Measurements from ENCODE around the gene B3GNT3. TPM values are rescaled to one million over a fixed set of nuclear protein-coding genes. Genes with fewer than 3 reads are reported as not detected.

Gene B3GNT3
- total RNA-seq, 1 experiment from 2014 or later, result 22.2 TPM

DNA sequence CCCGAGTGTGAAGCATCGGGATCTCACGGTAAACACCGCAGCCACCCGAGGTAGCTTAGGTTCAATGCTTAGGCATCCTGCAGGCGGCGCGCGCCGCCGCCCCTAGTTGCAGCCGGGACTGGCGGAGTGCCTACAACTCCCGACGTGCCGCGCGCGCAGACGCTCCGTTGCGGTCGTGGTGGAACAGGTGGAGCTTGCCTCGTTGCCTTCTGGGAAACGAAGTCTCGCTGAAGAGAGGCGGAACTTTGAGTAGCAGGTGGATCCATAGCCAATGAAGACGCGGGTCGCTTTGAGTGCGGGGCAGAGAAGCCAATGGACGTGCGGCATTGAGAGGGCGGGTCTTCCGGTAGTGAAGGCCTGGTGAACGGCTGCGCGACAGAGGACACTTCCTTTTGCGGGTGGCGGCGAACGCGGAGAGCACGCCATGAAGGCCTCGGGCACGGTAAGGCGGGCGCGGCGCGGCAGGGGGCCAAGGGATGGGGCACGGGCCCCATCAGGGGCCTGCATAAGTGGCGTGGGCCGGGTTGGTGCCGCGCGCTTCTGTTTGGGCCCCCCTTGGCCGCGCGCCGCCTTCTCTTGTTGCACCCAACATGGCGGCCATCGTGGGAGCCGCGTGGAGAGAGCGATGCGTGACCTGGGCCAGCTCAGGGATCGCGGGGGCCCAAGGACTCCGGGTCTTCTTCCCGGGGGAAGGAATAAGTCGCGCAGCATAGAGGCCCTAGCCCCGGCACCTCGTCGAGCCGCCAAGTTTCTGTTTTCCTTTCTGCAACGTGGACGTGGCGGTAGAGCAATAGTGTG lies 64.8 kb downstream of the B3GNT3 start, which contains the start of gene RPL18A:
Gene RPL18A (plus strand): TSS at position 378 of the 798 bp plus-strand sequence. CDS start 47 bp downstream, at position 425.
- DNase-seq (ENCODE audit: low read depth, low spot score) (peak; percentile 100), ATAC-seq (peak; percentile 87)
- Histone ChIP-seq H4K20me1 (ENCODE audit: insufficient read depth) (peaks cover 17% of the 10 kb centered on the region; the same call in 1 of the 2 replicates), H3K27me3 (ENCODE audit: insufficient read depth, low read length) (no peaks in the 10 kb centered on the region), H3K79me2 (ENCODE audit: insufficient read depth, low read length) (peaks cover 41% of the 10 kb centered on the region), H2AFZ (ENCODE audit: low read depth, low read length, poor library complexity, severe bottlenecking) (no peak within 1 kb of the TSS), H3K4me1 (ENCODE audit: control insufficient read depth in 1 of 2, insufficient read depth in 2 of 2, low read length in 2 of 2) (peaks cover 30 to 54% of the 10 kb centered on the region in 2 experiments), H3K27ac (ENCODE audit: low read depth, low read length) (peak within 1 kb of the TSS; percentile 84), H3K9ac (ENCODE audit: low read length) (peak within 1 kb of the TSS; percentile 100), H3K9me2 (ENCODE audit: insufficient read depth) (no peaks in the 10 kb centered on the region), H3K4me3 (replicated peaks in 1 of 2; ENCODE audit: low read depth in 1 of 2, low read length in 2 of 2) (peak within 1 kb of the TSS; percentile 82 to 93), H3K4me2 (ENCODE audit: low read length) (peak within 1 kb of the TSS; percentile 92), H3K9me3 (ENCODE audit: control insufficient read depth in 1 of 2, insufficient read depth in 1 of 2, low read depth in 1 of 2, low read length in 2 of 2) (no peaks in the 10 kb centered on the region), H3K36me3 (ENCODE audit: control insufficient read depth in 1 of 2, insufficient read depth in 2 of 2, low read length in 2 of 2) (peaks cover 20 to 46% of the 10 kb centered on the region in 2 experiments)
- no TSS peak for BruUV-seq (replicated peaks)
- intact Hi-C loops (cut with micrococcal nuclease), result loop anchor here (1.0 to 5.0 kb wide), 4 partner anchors 73 to 462 kb away; no protein-coding TSS in a partner anchor
- TF ChIP-seq POLR2A (IDR thresholded peaks at IDR 0.05; ENCODE audit: borderline replicate concordance, extremely low read depth, insufficient read depth, insufficient read length) (peak; percentile 43), RAD21 (IDR thresholded peaks at IDR 0.05; ENCODE audit: low read depth) (peak; percentile 91), POLR2AphosphoS5 (IDR thresholded peaks at IDR 0.05; ENCODE audit: low read depth, low read length) (peak; percentile 94), ZFX (IDR thresholded peaks at IDR 0.05) (peak; percentile 80; the same call in 1 of the 2 replicates), SP1 (IDR thresholded peaks at IDR 0.05; ENCODE audit: low read depth) (peak; percentile 99), SRF (IDR thresholded peaks at IDR 0.05; ENCODE audit: low read depth) (no peak; the same call in 1 of the 2 replicates), YY1 (IDR thresholded peaks at IDR 0.05; ENCODE audit: extremely low read depth, insufficient replicate concordance, low read depth, low read length) (peak; percentile 85), EZH2phosphoT487 (IDR thresholded peaks at IDR 0.05; ENCODE audit: borderline replicate concordance) (no peak), EZH2 (IDR thresholded peaks at IDR 0.05) (no peak)
- TF ChIP-seq, protein P1, sequence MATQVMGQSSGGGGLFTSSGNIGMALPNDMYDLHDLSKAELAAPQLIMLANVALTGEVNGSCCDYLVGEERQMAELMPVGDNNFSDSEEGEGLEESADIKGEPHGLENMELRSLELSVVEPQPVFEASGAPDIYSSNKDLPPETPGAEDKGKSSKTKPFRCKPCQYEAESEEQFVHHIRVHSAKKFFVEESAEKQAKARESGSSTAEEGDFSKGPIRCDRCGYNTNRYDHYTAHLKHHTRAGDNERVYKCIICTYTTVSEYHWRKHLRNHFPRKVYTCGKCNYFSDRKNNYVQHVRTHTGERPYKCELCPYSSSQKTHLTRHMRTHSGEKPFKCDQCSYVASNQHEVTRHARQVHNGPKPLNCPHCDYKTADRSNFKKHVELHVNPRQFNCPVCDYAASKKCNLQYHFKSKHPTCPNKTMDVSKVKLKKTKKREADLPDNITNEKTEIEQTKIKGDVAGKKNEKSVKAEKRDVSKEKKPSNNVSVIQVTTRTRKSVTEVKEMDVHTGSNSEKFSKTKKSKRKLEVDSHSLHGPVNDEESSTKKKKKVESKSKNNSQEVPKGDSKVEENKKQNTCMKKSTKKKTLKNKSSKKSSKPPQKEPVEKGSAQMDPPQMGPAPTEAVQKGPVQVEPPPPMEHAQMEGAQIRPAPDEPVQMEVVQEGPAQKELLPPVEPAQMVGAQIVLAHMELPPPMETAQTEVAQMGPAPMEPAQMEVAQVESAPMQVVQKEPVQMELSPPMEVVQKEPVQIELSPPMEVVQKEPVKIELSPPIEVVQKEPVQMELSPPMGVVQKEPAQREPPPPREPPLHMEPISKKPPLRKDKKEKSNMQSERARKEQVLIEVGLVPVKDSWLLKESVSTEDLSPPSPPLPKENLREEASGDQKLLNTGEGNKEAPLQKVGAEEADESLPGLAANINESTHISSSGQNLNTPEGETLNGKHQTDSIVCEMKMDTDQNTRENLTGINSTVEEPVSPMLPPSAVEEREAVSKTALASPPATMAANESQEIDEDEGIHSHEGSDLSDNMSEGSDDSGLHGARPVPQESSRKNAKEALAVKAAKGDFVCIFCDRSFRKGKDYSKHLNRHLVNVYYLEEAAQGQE (IDR thresholded peaks at IDR 0.05; ENCODE audit: low read depth), result no peak
- TF ChIP-seq, protein P2, sequence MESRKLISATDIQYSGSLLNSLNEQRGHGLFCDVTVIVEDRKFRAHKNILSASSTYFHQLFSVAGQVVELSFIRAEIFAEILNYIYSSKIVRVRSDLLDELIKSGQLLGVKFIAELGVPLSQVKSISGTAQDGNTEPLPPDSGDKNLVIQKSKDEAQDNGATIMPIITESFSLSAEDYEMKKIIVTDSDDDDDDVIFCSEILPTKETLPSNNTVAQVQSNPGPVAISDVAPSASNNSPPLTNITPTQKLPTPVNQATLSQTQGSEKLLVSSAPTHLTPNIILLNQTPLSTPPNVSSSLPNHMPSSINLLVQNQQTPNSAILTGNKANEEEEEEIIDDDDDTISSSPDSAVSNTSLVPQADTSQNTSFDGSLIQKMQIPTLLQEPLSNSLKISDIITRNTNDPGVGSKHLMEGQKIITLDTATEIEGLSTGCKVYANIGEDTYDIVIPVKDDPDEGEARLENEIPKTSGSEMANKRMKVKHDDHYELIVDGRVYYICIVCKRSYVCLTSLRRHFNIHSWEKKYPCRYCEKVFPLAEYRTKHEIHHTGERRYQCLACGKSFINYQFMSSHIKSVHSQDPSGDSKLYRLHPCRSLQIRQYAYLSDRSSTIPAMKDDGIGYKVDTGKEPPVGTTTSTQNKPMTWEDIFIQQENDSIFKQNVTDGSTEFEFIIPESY (IDR thresholded peaks at IDR 0.05; ENCODE audit: extremely low read depth, insufficient replicate concordance, low read length), result peak; percentile 27
- TF ChIP-seq, protein P3, sequence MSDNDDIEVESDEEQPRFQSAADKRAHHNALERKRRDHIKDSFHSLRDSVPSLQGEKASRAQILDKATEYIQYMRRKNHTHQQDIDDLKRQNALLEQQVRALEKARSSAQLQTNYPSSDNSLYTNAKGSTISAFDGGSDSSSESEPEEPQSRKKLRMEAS (IDR thresholded peaks at IDR 0.05), result peak; percentile 89
- TF ChIP-seq, protein P4, sequence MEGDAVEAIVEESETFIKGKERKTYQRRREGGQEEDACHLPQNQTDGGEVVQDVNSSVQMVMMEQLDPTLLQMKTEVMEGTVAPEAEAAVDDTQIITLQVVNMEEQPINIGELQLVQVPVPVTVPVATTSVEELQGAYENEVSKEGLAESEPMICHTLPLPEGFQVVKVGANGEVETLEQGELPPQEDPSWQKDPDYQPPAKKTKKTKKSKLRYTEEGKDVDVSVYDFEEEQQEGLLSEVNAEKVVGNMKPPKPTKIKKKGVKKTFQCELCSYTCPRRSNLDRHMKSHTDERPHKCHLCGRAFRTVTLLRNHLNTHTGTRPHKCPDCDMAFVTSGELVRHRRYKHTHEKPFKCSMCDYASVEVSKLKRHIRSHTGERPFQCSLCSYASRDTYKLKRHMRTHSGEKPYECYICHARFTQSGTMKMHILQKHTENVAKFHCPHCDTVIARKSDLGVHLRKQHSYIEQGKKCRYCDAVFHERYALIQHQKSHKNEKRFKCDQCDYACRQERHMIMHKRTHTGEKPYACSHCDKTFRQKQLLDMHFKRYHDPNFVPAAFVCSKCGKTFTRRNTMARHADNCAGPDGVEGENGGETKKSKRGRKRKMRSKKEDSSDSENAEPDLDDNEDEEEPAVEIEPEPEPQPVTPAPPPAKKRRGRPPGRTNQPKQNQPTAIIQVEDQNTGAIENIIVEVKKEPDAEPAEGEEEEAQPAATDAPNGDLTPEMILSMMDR (IDR thresholded peaks at IDR 0.05 in 2 of 3, conservative IDR thresholded peaks at IDR 0.05 in 1 of 3; ENCODE audit: borderline replicate concordance in 1 of 3, insufficient read depth in 1 of 3, low read depth in 2 of 3, low read length in 2 of 3), result peak; percentile 70 to 87 (median 78)
- ChIA-PET RAD21 (ENCODE audit: low non-redundant PET in 1 of 2, low total read pairs in 2 of 2, uncharacterized antibody in 2 of 2, unreplicated experiment in 2 of 2) (interaction anchor here (0.6 to 1.5 kb wide), 9 partner anchors 10 to 171 kb away, joined by 3 to 15 read pairs (median 5); partner anchors contain the start of gene CCDC124 (in 2 of the 2)), POLR2A (interaction anchor here (0.6 to 2.2 kb wide), 38 partner anchors 8 to 524 kb away, joined by 3 to 61 read pairs (median 4); partner anchors contain the start of genes B3GNT3, CCDC124, MVB12A and SLC5A5), CTCF (interaction anchor here (0.6 to 2.2 kb wide), 19 partner anchors 8 to 474 kb away, joined by 3 to 73 read pairs (median 5); partner anchors contain the start of genes B3GNT3 and CCDC124)

Data from HCT116 (cell line).